Tibial nerve (tissue), 3 donors: Measurements from ENCODE around the gene UACA.

Experiments used
- CTCF ChIP-seq, 5 experiments: fragments of 200-600 bp in 3 of 5; fragments of 450-650 bp in 2 of 5; sonication (generic) in 3 of 5; IDR thresholded peaks; one replicate each; pipeline ENCODE4 v1.5.1; 2016 to 2019; ENCODE audit warnings: antibody characterized with exemption in 5 of 5, mild to moderate bottlenecking in 3 of 5, moderate library complexity in 2 of 5
- POLR2A ChIP-seq, 2 donors: fragments of 450-650 bp; IDR thresholded peaks; one replicate each; pipeline ENCODE4 v1.6.1; 2017; ENCODE audit warnings: antibody characterized with exemption in 2 of 2, mild to moderate bottlenecking in 2 of 2, moderate library complexity in 2 of 2

- TF ChIP-seq CTCF (IDR thresholded peaks at IDR 0.05) (no peak), POLR2A (IDR thresholded peaks at IDR 0.05) (no peak)
These were observed 149.1 kb downstream of the UACA start for GRCh38 chr15:70614221-70614620.
